Panc1 (cell line): Measurements from ENCODE around the gene GRK1. TPM values are rescaled to one million over a fixed set of nuclear protein-coding genes. Genes with fewer than 3 reads are reported as not detected.

Experiments
- ATAC-seq: fragments of 200-7000 bp; cut with Tn5 transposase; 2 replicates; pipeline ENCODE4 v1.9.1; 2020; ENCODE audit warnings: mild to moderate bottlenecking, moderate library complexity
- BruUV-seq: library from RNA; stranded (reverse); fragments of 400-500 nt; replicated peaks from 2 replicates; lab custom pipeline; 2021; lab: Mats Ljungman, UMichigan
- CTCF ChIA-PET: fragments of 300-600 bp; sonication (Branson Sonifier 250); formaldehyde crosslinking; loops from one replicate; lab custom pipeline; 2022; ENCODE audit warnings: antibody characterized with exemption; lab: Charles Lee
- POLR2A ChIA-PET: fragments of 300-600 bp; sonication (Branson Sonifier 250); formaldehyde crosslinking; loops from one replicate; lab custom pipeline; 2022; ENCODE audit warnings: antibody characterized with exemption; lab: Charles Lee
- DNase-seq: peaks from one replicate; pipeline ENCODE4 v3.0.0-alpha.2; 2010; ENCODE audit warnings: low read depth, low spot score
- H3K27ac ChIP-seq: 2 replicates; pipeline ENCODE4 v1.5.1; 2011; ENCODE audit warnings: mild to moderate bottlenecking, low read length, inconsistent platforms
- H3K27me3 ChIP-seq: fragments of 200-500 bp; sonication (Bioruptor generic); 2 replicates; pipeline ENCODE4 v1.6.0; 2014; ENCODE audit warnings: low read length, inconsistent platforms; ENCODE audit not compliant: control insufficient read depth, insufficient read depth
- H3K36me3 ChIP-seq: fragments of 200-500 bp; sonication (Bioruptor generic); 2 replicates; pipeline ENCODE4 v1.5.1; 2014; ENCODE audit warnings: inconsistent platforms, mild to moderate bottlenecking, low read length, moderate library complexity; ENCODE audit not compliant: control insufficient read depth, insufficient read depth
- H3K4me1 ChIP-seq: 2 replicates; pipeline ENCODE4 v1.5.1; 2011; ENCODE audit warnings: inconsistent platforms, mild to moderate bottlenecking, low read length, moderate library complexity; ENCODE audit not compliant: control insufficient read depth, insufficient read depth
- H3K4me3 ChIP-seq, 2 experiments: 2 replicates each; pipeline ENCODE4 v1.5.1; 2011 to 2012; ENCODE audit warnings: low read depth in 2 of 2, low read length in 2 of 2, mild to moderate bottlenecking in 2 of 2, inconsistent platforms in 1 of 2, moderate library complexity in 1 of 2
- H3K9me3 ChIP-seq: fragments of 200-500 bp; sonication (Bioruptor generic); 2 replicates; pipeline ENCODE4 v1.5.1; 2014; ENCODE audit warnings: low read depth, mild to moderate bottlenecking, inconsistent platforms, low read length, moderate library complexity; ENCODE audit not compliant: control insufficient read depth, insufficient read depth
- CTCF ChIP-seq: fragments of 450-650 bp; IDR thresholded peaks from 2 replicates; pipeline ENCODE4 v1.5.1; 2017; ENCODE audit warnings: mild to moderate bottlenecking
- POLR2AphosphoS5 ChIP-seq: IDR thresholded peaks from 2 replicates; pipeline ENCODE4 v1.6.1; 2012; ENCODE audit warnings: mild to moderate bottlenecking, low read depth, low read length, moderate library complexity
- REST ChIP-seq, 2 experiments: IDR thresholded peaks; 2 replicates each; pipeline ENCODE4 v1.6.1; 2011 to 2012; ENCODE audit warnings: low read depth in 2 of 2, control low read depth in 1 of 2, low read length in 1 of 2, mild to moderate bottlenecking in 1 of 2, moderate library complexity in 1 of 2; ENCODE audit not compliant: insufficient read depth in 1 of 2
- SIN3A ChIP-seq: IDR thresholded peaks from 2 replicates; pipeline ENCODE4 v1.6.1; 2012; ENCODE audit warnings: low read depth, mild to moderate bottlenecking, low read length, moderate library complexity, borderline replicate concordance; ENCODE audit not compliant: insufficient read depth
- TCF7L2 ChIP-seq: IDR thresholded peaks from 2 replicates; pipeline ENCODE4 v1.6.1; 2011; ENCODE audit warnings: mild to moderate bottlenecking, low read depth, low read length, inconsistent platforms
- in situ Hi-C: cut with HindIII; loops from 2 replicates; pipeline ENCODE4 v1.10.0; 2016; ENCODE audit warnings: low sequenced_read_pairs, low pct_unique_long_range_greater_than_20kb
- intact Hi-C: fragments of 100-400 bp; cut with micrococcal nuclease; formaldehyde crosslinking; loops from one replicate; pipeline ENCODE4 v1.10.0; 2022; ENCODE audit not compliant: unreplicated experiment
- total RNA-seq: library from RNA; stranded (reverse); gene quantifications from one replicate; pipeline ENCODE4 v1.2.1, GENCODE V29; 2021; ENCODE audit not compliant: unreplicated experiment

The GRK1 gene
- total RNA-seq, 1 experiment from 2014 or later: 1.8 TPM

GRCh38 chr13:113739527-113740285 lies 72.7 kb downstream of the GRK1 start:
- Histone ChIP-seq H3K36me3 (no peaks in the 10 kb centered on the region), H3K27ac (no peak overlapping the region), H3K4me3 (no peak overlapping the region), H3K4me1 (no peaks in the 10 kb centered on the region), H3K9me3 (no peaks in the 10 kb centered on the region), H3K27me3 (no peaks in the 10 kb centered on the region)
- ChIA-PET POLR2A (no interaction called here), CTCF (no interaction called here)
- BruUV-seq: no TSS peak
- DNase-seq (no peak), ATAC-seq (0 out of 2 replicates have a peak, but pooled peaks have one; percentile 13)
- TF ChIP-seq POLR2AphosphoS5: no peak
- TF ChIP-seq CTCF: no peak
- TF ChIP-seq TCF7L2: no peak
- TF ChIP-seq REST (IDR thresholded peaks at IDR 0.05; ENCODE audit: insufficient read depth in 1 of 2, low read depth in 2 of 2, low read length in 1 of 2): no peak
- TF ChIP-seq SIN3A: no peak
- intact Hi-C loops: no loop called here
- in situ Hi-C loops: no loop called here

- DNase-seq: no peak
- TF ChIP-seq SIN3A (no peak), POLR2AphosphoS5 (no peak), REST (IDR thresholded peaks at IDR 0.05; ENCODE audit: insufficient read depth in 1 of 2, low read depth in 2 of 2, low read length in 1 of 2) (no peak)
- no peaks in the 10 kb centered on the region for H3K9me3 ChIP-seq
- no peak for ATAC-seq
- H3K4me1 ChIP-seq: no peaks in the 10 kb centered on the region
- H3K4me3 ChIP-seq: no peak overlapping the region
- intact Hi-C loops (no loop called here), in situ Hi-C loops (no loop called here)
- BruUV-seq: no TSS peak
- H3K27ac ChIP-seq: no peak overlapping the region
- POLR2A ChIA-PET: interaction anchor here (0.7 kb wide), 1 partner anchor 10 kb away, joined by 4 read pairs; no protein-coding TSS in a partner anchor
- no peaks in the 10 kb centered on the region for H3K27me3 ChIP-seq
- CTCF ChIA-PET: no interaction called here
- no peaks in the 10 kb centered on the region for H3K36me3 ChIP-seq
Observed at GRCh38 chr13:113740286-113740556, 73.2 kb downstream of the GRK1 start.
